IMR-90 (cell line): ENCODE measurements around the gene TAF1. TPM values are rescaled to one million over a fixed set of nuclear protein-coding genes. Genes with fewer than 3 reads are reported as not detected.

ENCODE experiments used
- ATAC-seq: fragments of 200-7000 bp; cut with Tn5 transposase; 2 replicates; pipeline ENCODE4 v1.9.1; 2020; ENCODE audit warnings: low read depth, mild to moderate bottlenecking, moderate library complexity
- BruUV-seq: library from RNA; stranded (reverse); fragments of 400-500 nt; replicated peaks from 2 replicates; lab custom pipeline; 2021; lab: Mats Ljungman, UMichigan
- CTCF ChIA-PET: fragments of 300-600 bp; formaldehyde crosslinking; extraction: SDS; loops from one replicate; lab custom pipeline; 2021; ENCODE audit warnings: antibody characterized with exemption; lab: Yijun Ruan, JAX
- POLR2A ChIA-PET: fragments of 300-600 bp; sonication (Branson Sonifier 250); formaldehyde crosslinking; loops from one replicate; lab custom pipeline; 2022; ENCODE audit warnings: antibody characterized with exemption; ENCODE audit not compliant: unreplicated experiment; lab: Charles Lee
- DNase-seq: peaks from one replicate; pipeline ENCODE4 v3.0.0; 2013
- H2AFZ ChIP-seq: replicated peaks from 2 replicates; pipeline ENCODE3; 2013; ENCODE audit warnings: low read length, mild to moderate bottlenecking; ENCODE audit not compliant: poor library complexity
- H2AK5ac ChIP-seq: 2 replicates; pipeline ENCODE4 v1.6.1; 2013; ENCODE audit warnings: low read depth, low read length, inconsistent platforms
- H2AK9ac ChIP-seq: replicated peaks from 2 replicates; pipeline ENCODE3; 2013; ENCODE audit warnings: mild to moderate bottlenecking, low read depth, low read length, moderate library complexity; ENCODE audit not compliant: poor library complexity
- H2BK120ac ChIP-seq: 2 replicates; pipeline ENCODE4 v1.6.1; 2013; ENCODE audit warnings: low read depth, low read length, inconsistent platforms
- H2BK15ac ChIP-seq: 3 replicates; pipeline ENCODE4 v1.6.1; 2013; ENCODE audit warnings: low read depth, low read length, inconsistent platforms
- H2BK20ac ChIP-seq: 2 replicates; pipeline ENCODE4 v1.6.1; 2013; ENCODE audit warnings: low read depth, mild to moderate bottlenecking, inconsistent platforms, low read length, moderate library complexity
- H2BK5ac ChIP-seq: 2 replicates; pipeline ENCODE4 v1.6.1; 2013; ENCODE audit warnings: mild to moderate bottlenecking, low read depth, low read length, inconsistent platforms; ENCODE audit not compliant: poor library complexity, severe bottlenecking
- H3K14ac ChIP-seq: replicated peaks from 2 replicates; pipeline ENCODE4 v1.6.1; 2013; ENCODE audit warnings: low read depth, low read length, inconsistent platforms
- H3K18ac ChIP-seq: 2 replicates; pipeline ENCODE4 v1.6.1; 2013; ENCODE audit warnings: low read depth, low read length, control low read depth
- H3K23ac ChIP-seq: 2 replicates; pipeline ENCODE4 v1.6.1; 2013; ENCODE audit warnings: low read depth, low read length, inconsistent platforms
- H3K27ac ChIP-seq: 2 replicates; pipeline ENCODE4 v1.5.1; 2013; ENCODE audit warnings: mild to moderate bottlenecking, control low read depth, low read length; ENCODE audit not compliant: insufficient read depth
- H3K27me3 ChIP-seq: 2 replicates; pipeline ENCODE4 v1.6.1; 2013; ENCODE audit warnings: low read length; ENCODE audit not compliant: control insufficient read depth, insufficient read depth
- H3K36me3 ChIP-seq: 2 replicates; pipeline ENCODE4 v1.6.1; 2013; ENCODE audit warnings: low read length, mixed read lengths; ENCODE audit not compliant: control insufficient read depth, insufficient read depth
- H3K4ac ChIP-seq: 2 replicates; pipeline ENCODE4 v1.6.1; 2013; ENCODE audit warnings: low read depth, low read length, inconsistent platforms
- H3K4me1 ChIP-seq: 2 replicates; pipeline ENCODE4 v1.6.1; 2013; ENCODE audit warnings: low read length, mixed read lengths; ENCODE audit not compliant: control insufficient read depth, insufficient read depth
- H3K4me2 ChIP-seq: 2 replicates; pipeline ENCODE4 v1.6.1; 2013; ENCODE audit warnings: low read depth, mild to moderate bottlenecking, control low read depth, low read length, moderate library complexity
- H3K4me3 ChIP-seq: 2 replicates; pipeline ENCODE4 v1.5.1; 2013; ENCODE audit warnings: low read depth, mild to moderate bottlenecking, control low read depth, low read length, moderate library complexity; ENCODE audit not compliant: insufficient read depth
- H3K56ac ChIP-seq: 2 replicates; pipeline ENCODE4 v1.6.1; 2013; ENCODE audit warnings: low read length, inconsistent platforms; ENCODE audit not compliant: insufficient read depth; ENCODE audit errors: extremely low read depth
- H3K79me1 ChIP-seq, 2 experiments: 2 replicates each; pipeline ENCODE4 v1.6.1; 2013; ENCODE audit warnings: low read length in 2 of 2, inconsistent platforms in 1 of 2, low read depth in 1 of 2
- H3K9ac ChIP-seq: 2 replicates; pipeline ENCODE4 v1.6.1; 2013; ENCODE audit warnings: low read depth, low read length, control low read depth
- H3K9me1 ChIP-seq: 2 replicates; pipeline ENCODE4 v1.6.1; 2013; ENCODE audit warnings: low read length, inconsistent platforms; ENCODE audit not compliant: insufficient read depth
- H3K9me3 ChIP-seq: 2 replicates; pipeline ENCODE4 v1.6.1; 2013; ENCODE audit warnings: low read length; ENCODE audit not compliant: control insufficient read depth, insufficient read depth
- H4K20me1 ChIP-seq: 2 replicates; pipeline ENCODE4 v1.6.1; 2013; ENCODE audit warnings: low read length, inconsistent platforms; ENCODE audit not compliant: insufficient read depth
- H4K5ac ChIP-seq: 2 replicates; pipeline ENCODE4 v1.6.1; 2013; ENCODE audit warnings: mild to moderate bottlenecking, low read depth, low read length, control low read depth
- H4K8ac ChIP-seq, 2 experiments: 2 replicates each; pipeline ENCODE4 v1.6.1; 2013; ENCODE audit warnings: low read depth in 2 of 2, low read length in 2 of 2, control low read depth in 1 of 2, inconsistent platforms in 1 of 2
- H4K91ac ChIP-seq: 2 replicates; pipeline ENCODE4 v1.6.1; 2013; ENCODE audit warnings: low read depth, low read length, inconsistent platforms; ENCODE audit not compliant: insufficient read depth
- ELK1 ChIP-seq: fragments of 150-350 bp; IDR thresholded peaks from 2 replicates; pipeline ENCODE4 v1.6.1; 2016; ENCODE audit warnings: low read depth, mild to moderate bottlenecking, low read length, moderate library complexity, borderline replicate concordance
- USF2 ChIP-seq: fragments of 150-350 bp; IDR thresholded peaks from 2 replicates; pipeline ENCODE4 v1.6.1; 2017; ENCODE audit warnings: mild to moderate bottlenecking, antibody characterized with exemption, low read length, low read depth
- WGBS, 2 experiments: methylation state at CpG; one replicate each; pipeline versions ENCODE4 v1.1.5 to v1.1.7; 2013; ENCODE audit warnings: missing lambda C conversion rate in 2 of 2; ENCODE audit not compliant: insufficient read length in 1 of 2; ENCODE audit errors: extremely low coverage in 2 of 2; 5-methylcytosine and 5-hydroxymethylcytosine counted together
- dilution Hi-C: fragments of 300-500 bp; cut with HindIII; formaldehyde crosslinking; loops from one replicate; pipeline ENCODE4 v1.14.3; 2018; ENCODE audit warnings: low sequenced_read_pairs; ENCODE audit not compliant: unreplicated experiment
- in situ Hi-C: fragments of 300-500 bp; cut with MboI; formaldehyde crosslinking; loops from 3 replicates; pipeline ENCODE4 v1.14.3; 2019; ENCODE audit warnings: low sequenced_read_pairs, inconsistent platforms, mixed read lengths
- intact Hi-C: fragments of 100-400 bp; cut with micrococcal nuclease; formaldehyde crosslinking; loops from 2 replicates; pipeline ENCODE4 v1.10.0; 2022
- polyA plus RNA-seq, 3 experiments: library from polyadenylated mRNA; depleted of rRNA; stranded (reverse); fragments of >200 nt; gene quantifications; 2 replicates each; pipeline ENCODE4 v1.2.3, GENCODE V29; 2012; ENCODE audit warnings: low replicate concordance in 1 of 3
- total RNA-seq: library from RNA; depleted of rRNA; stranded (reverse); fragments of >200 nt; gene quantifications from 2 replicates; pipeline ENCODE4 v1.2.3, GENCODE V29; 2012

Gene TAF1
- total and polyA plus RNA-seq, 2 of the 4 experiments (the other 2 are of a cell fraction) = 15.7 to 25.5 TPM

DNA sequence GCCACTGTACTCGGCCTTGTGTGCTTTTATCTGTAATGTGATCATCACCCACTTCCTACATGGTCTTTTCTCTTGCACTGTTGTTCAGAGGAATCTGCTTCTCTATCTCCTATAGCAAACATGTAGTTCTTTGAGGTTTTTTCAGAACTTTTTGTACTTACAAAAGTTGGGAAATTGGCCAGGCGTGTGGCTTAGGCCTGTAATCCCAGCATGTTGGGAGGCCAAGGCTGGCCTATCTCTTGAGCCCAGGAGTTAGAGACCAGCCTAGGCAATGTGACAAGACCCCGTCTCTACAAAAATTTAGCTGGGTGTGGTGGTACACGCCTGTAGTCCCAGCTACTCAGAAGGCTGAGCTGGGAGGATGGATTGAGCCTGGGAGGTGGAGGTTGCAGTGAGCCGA lies 30.4 kb downstream of the TAF1 start:
- H2AK5ac ChIP-seq = no peak overlapping the region
- CTCF ChIA-PET = no interaction called here
- H3K36me3 ChIP-seq = peaks cover 23% of the 10 kb centered on the region

More for the DNA sequence above, 30.4 kb downstream of the TAF1 start:
- Histone ChIP-seq H4K5ac (no peak overlapping the region), H3K4me1 (no peaks in the 10 kb centered on the region), H3K23ac (no peak overlapping the region), H3K56ac (no peak overlapping the region), H2BK5ac (no peak overlapping the region), H3K9me1 (no peaks in the 10 kb centered on the region), H3K27me3 (no peaks in the 10 kb centered on the region), H3K9ac (no peak overlapping the region), H2BK120ac (no peak overlapping the region), H2BK20ac (no peak overlapping the region), H3K4me3 (no peak overlapping the region), H4K20me1 (no peaks in the 10 kb centered on the region), H3K4ac (no peak overlapping the region), H2AK9ac (no peak overlapping the region), H3K27ac (no peak overlapping the region), H3K4me2 (no peak overlapping the region), H3K9me3 (no peaks in the 10 kb centered on the region), H3K79me1 (no peaks in the 10 kb centered on the region), H3K18ac (no peak overlapping the region), H4K91ac (no peak overlapping the region), H2AFZ (no peak overlapping the region), H4K8ac (no peak overlapping the region), H3K14ac (no peak overlapping the region), H2BK15ac (no peak overlapping the region)
- POLR2A ChIA-PET = interaction anchor here (0.6 kb wide), 1 partner anchor 30 kb away, joined by 4 read pairs; the partner anchor contains the start of gene TAF1
- WGBS, 2 experiments = no CpG with 5 or more reads among the region's 5 CpGs
- DNase-seq (no peak), ATAC-seq (no peak)
- intact Hi-C loops = no loop called here
- in situ Hi-C loops = loop anchor here (10.0 kb wide), 1 partner anchor 168 kb away; no protein-coding TSS in a partner anchor
- no TSS peak for BruUV-seq
- TF ChIP-seq USF2 (no peak), ELK1 (no peak)
- dilution Hi-C loops = no loop called here
